SK-N-SH treated with all-trans-retinoic acid at 6 μM for 48 hours (cell line): Measurements from ENCODE around the gene PROK2.

Source experiments
- ATAC-seq: fragments of 200-7000 bp; cut with Tn5 transposase; 3 replicates; pipeline ENCODE4 v1.9.1; 2020; ENCODE audit warnings: mild to moderate bottlenecking, moderate library complexity
- ARNTL ChIP-seq: fragments of 450-650 bp; formaldehyde crosslinking; IDR thresholded peaks from 2 replicates; pipeline ENCODE4 v1.5.0; 2020; ENCODE audit warnings: low read depth, mild to moderate bottlenecking, moderate library complexity, borderline replicate concordance
- BACH2 ChIP-seq: fragments of 250-450 bp; sonication (Bioruptor Pico); IDR thresholded peaks from 2 replicates; pipeline ENCODE4 v1.9.0; 2021; ENCODE audit warnings: mild to moderate bottlenecking, borderline replicate concordance
- CREB5 ChIP-seq: fragments of 250-450 bp; sonication (Bioruptor Pico); IDR thresholded peaks from 2 replicates; pipeline ENCODE4 v1.5.1; 2020; ENCODE audit warnings: low read depth, mild to moderate bottlenecking, moderate library complexity
- CSDC2 ChIP-seq: fragments of 250-450 bp; sonication (Bioruptor Pico); IDR thresholded peaks from 2 replicates; pipeline ENCODE4 v1.5.0; 2020; ENCODE audit warnings: mild to moderate bottlenecking, moderate library complexity
- CSRNP3 ChIP-seq: fragments of 250-450 bp; sonication (Bioruptor Pico); IDR thresholded peaks from 2 replicates; pipeline ENCODE4 v1.5.1; 2021; ENCODE audit warnings: mild to moderate bottlenecking, moderate library complexity
- ESRRG ChIP-seq: fragments of 250-450 bp; sonication (Bioruptor Pico); IDR thresholded peaks from 2 replicates; pipeline ENCODE4 v1.6.1; 2021; ENCODE audit warnings: mild to moderate bottlenecking
- GLIS3 ChIP-seq: fragments of 250-450 bp; sonication (Bioruptor Pico); IDR thresholded peaks from 2 replicates; pipeline ENCODE4 v1.5.0; 2020; ENCODE audit warnings: mild to moderate bottlenecking, moderate library complexity
- ISL1 ChIP-seq: fragments of 250-450 bp; sonication (Bioruptor Pico); IDR thresholded peaks from 2 replicates; pipeline ENCODE4 v2.1.2; 2022; ENCODE audit warnings: mild to moderate bottlenecking, moderate library complexity
- OSR1 ChIP-seq: fragments of 250-450 bp; sonication (Bioruptor Pico); IDR thresholded peaks from 2 replicates; pipeline ENCODE4 v1.8.0; 2022; ENCODE audit warnings: moderate library complexity, mild to moderate bottlenecking, inconsistent platforms
- PATZ1 ChIP-seq: fragments of 250-450 bp; sonication (Bioruptor Pico); IDR thresholded peaks from 2 replicates; pipeline ENCODE4 v1.8.0; 2020; ENCODE audit warnings: mild to moderate bottlenecking, moderate library complexity, borderline replicate concordance
- POU6F1 ChIP-seq: fragments of 250-450 bp; sonication (Bioruptor Pico); IDR thresholded peaks from 2 replicates; pipeline ENCODE4 v1.8.0; 2021; ENCODE audit warnings: low read depth, mild to moderate bottlenecking, moderate library complexity, borderline replicate concordance
- PPARA ChIP-seq: fragments of 250-450 bp; sonication (Bioruptor Pico); IDR thresholded peaks from 2 replicates; pipeline ENCODE4 v1.5.0; 2020; ENCODE audit warnings: mild to moderate bottlenecking, borderline replicate concordance
- RARB ChIP-seq: fragments of 250-450 bp; sonication (Bioruptor Pico); IDR thresholded peaks from 2 replicates; pipeline ENCODE4 v1.8.0; 2021; ENCODE audit warnings: mild to moderate bottlenecking, moderate library complexity
- SNAI2 ChIP-seq: fragments of 250-450 bp; sonication (Bioruptor Pico); IDR thresholded peaks from 2 replicates; pipeline ENCODE4 v1.5.0; 2020; ENCODE audit warnings: mild to moderate bottlenecking, moderate library complexity
- TCF4 ChIP-seq: fragments of 250-450 bp; sonication (Bioruptor Pico); IDR thresholded peaks from 2 replicates; pipeline ENCODE4 v1.8.0; 2021; ENCODE audit warnings: mild to moderate bottlenecking, moderate library complexity, borderline replicate concordance
- TOX ChIP-seq: fragments of 250-450 bp; sonication (Bioruptor Pico); IDR thresholded peaks from 2 replicates; pipeline ENCODE4 v1.8.0; 2021; ENCODE audit warnings: mild to moderate bottlenecking, moderate library complexity, borderline replicate concordance
- TSHZ2 ChIP-seq: fragments of 250-450 bp; sonication (Bioruptor Pico); IDR thresholded peaks from 2 replicates; pipeline ENCODE4 v1.5.0; 2020; ENCODE audit warnings: mild to moderate bottlenecking, moderate library complexity
- ZC3H10 ChIP-seq: fragments of 250-450 bp; sonication (Bioruptor Pico); IDR thresholded peaks from 2 replicates; pipeline ENCODE4 v1.5.1; 2021; ENCODE audit warnings: mild to moderate bottlenecking, moderate library complexity
- ZFP30 ChIP-seq: fragments of 450-650 bp; formaldehyde crosslinking; IDR thresholded peaks from 2 replicates; pipeline ENCODE4 v1.5.0; 2022; ENCODE audit warnings: mild to moderate bottlenecking, moderate library complexity
- ZNF565 ChIP-seq: fragments of 450-650 bp; formaldehyde crosslinking; conservative IDR thresholded peaks from 2 replicates; pipeline ENCODE4 v1.5.0; 2020; ENCODE audit warnings: low read depth, mild to moderate bottlenecking, moderate library complexity
- ZNF70 ChIP-seq: fragments of 450-650 bp; formaldehyde crosslinking; IDR thresholded peaks from 2 replicates; pipeline ENCODE4 v1.5.0; 2020; ENCODE audit warnings: mild to moderate bottlenecking, moderate library complexity
- ZNF8 ChIP-seq: fragments of 450-650 bp; formaldehyde crosslinking; IDR thresholded peaks from 2 replicates; pipeline ENCODE4 v1.5.0; 2020; ENCODE audit warnings: mild to moderate bottlenecking, moderate library complexity

The PROK2 gene

GRCh38 chr3:71771884-71772283, 13.1 kb downstream of the PROK2 start:
- TF ChIP-seq CSRNP3 (CRISPR knock-in tag) (no peak), ZNF70 (CRISPR knock-in tag) (no peak), ESRRG (CRISPR knock-in tag) (no peak), ARNTL (CRISPR knock-in tag) (no peak)
- no peak for ATAC-seq

GRCh38 chr3:71771126-71771525, 13.8 kb downstream of the PROK2 start:
- ATAC-seq, result no peak
- TF ChIP-seq CSDC2 (CRISPR knock-in tag) (no peak), ZFP30 (CRISPR knock-in tag) (no peak), ISL1 (CRISPR knock-in tag) (no peak), ZNF565 (no peak), SNAI2 (CRISPR knock-in tag) (no peak), ESRRG (CRISPR knock-in tag) (no peak), ZNF8 (CRISPR knock-in tag) (no peak), RARB (no peak), TCF4 (CRISPR knock-in tag) (no peak), ZNF70 (CRISPR knock-in tag) (no peak), PPARA (CRISPR knock-in tag) (no peak), GLIS3 (CRISPR knock-in tag) (no peak), TSHZ2 (CRISPR knock-in tag) (no peak), PATZ1 (CRISPR knock-in tag) (no peak), OSR1 (CRISPR knock-in tag) (no peak), TOX (CRISPR knock-in tag) (no peak), CREB5 (CRISPR knock-in tag) (no peak), CSRNP3 (CRISPR knock-in tag) (no peak)

- ATAC-seq, result no peak
- TF ChIP-seq GLIS3 (CRISPR knock-in tag) (no peak), TCF4 (CRISPR knock-in tag) (no peak), TOX (CRISPR knock-in tag) (no peak), CREB5 (CRISPR knock-in tag) (no peak), ZC3H10 (no peak), ZNF70 (CRISPR knock-in tag) (no peak), ZFP30 (CRISPR knock-in tag) (no peak), ARNTL (CRISPR knock-in tag) (no peak), POU6F1 (CRISPR knock-in tag) (no peak), BACH2 (CRISPR knock-in tag) (no peak), OSR1 (CRISPR knock-in tag) (no peak), CSRNP3 (CRISPR knock-in tag) (no peak), RARB (no peak), ZNF8 (CRISPR knock-in tag) (no peak), ZNF565 (no peak)
Observed at GRCh38 chr3:71763426-71763825, 21.5 kb downstream of the PROK2 start.
